Heart left ventricle (tissue), 13 donors: ENCODE results near the gene GADD45A.

Experiments
- POLR2A ChIP-seq, 2 donors: fragments of 450-650 bp; IDR thresholded peaks; one replicate each; pipeline ENCODE4 v1.6.1; 2017; ENCODE audit warnings: antibody characterized with exemption in 2 of 2, mild to moderate bottlenecking in 2 of 2, moderate library complexity in 2 of 2
- TF ChIP-seq, protein P1 (sequence below), 12 donors: fragments of 200-600 bp; sonication (generic) in 4 of 12; IDR thresholded peaks; one replicate each; pipeline versions ENCODE4 v1.5.0 to v1.8.0; 2018 to 2022; ENCODE audit warnings: antibody characterized with exemption in 12 of 12, mild to moderate bottlenecking in 5 of 12
- donor health status: ischemic (EF 13 %, LVEDD 7.1; RV severe dilation, severe dysfunction).
- donor health status: DM: no; HTN: yes; CAD: no.
- donor health status: DM: no; HTN: no; CAD: no.
- donor health status: ischemic (EF 25% LVEDD 6.9; RV normal size, moderate dysfunction).
- donor health status: ischemic (EF 25% LVEDD 5.7; RV mildly dilated, moderate dysfunction).
- donor health status: ischemic (EF 35%, LVEDD 5.7; RV mildly dilated, moderate dysfunction).
- donor health status: nonischemic (EF 11% LVEDD 7.7; RV severe dilation, severe dysfunction).
- donor health status: DM: yes; HTN: yes; CAD: no.
- donor health status: PGD.
- donor health status: ischemic (EF 29% LVEDD 5.4; RV normal size, mild dysfunction).
- donor health status: nonischemic (EF 23%, LVEDD 6.1; RV moderate dilation, normal function).

DNA sequence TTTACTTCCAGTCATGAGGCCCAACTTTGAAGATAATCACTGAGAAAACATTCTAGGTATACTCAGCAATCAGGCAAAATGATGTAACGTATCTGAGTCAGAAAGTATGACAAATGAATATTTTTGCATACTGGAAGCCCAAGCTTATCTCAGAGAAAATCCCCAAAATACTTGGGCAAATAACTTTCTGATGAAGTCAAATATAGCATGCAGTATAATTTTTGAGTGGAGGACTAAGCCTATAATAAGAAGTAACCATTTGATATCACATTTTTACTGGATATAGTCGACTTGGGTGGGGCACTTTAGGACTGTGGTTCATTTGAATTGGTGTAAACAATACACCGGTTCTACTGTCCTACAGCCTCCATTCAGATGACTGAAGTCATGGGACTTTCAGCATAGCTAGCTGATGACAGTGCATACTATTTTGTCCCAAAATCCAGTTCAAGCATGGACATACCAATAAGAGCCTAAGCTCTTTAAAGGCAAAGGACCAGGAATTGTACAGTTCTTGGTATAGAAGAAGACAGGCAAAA lies 2.3 kb upstream of the GADD45A start:
- TF ChIP-seq, protein P1, sequence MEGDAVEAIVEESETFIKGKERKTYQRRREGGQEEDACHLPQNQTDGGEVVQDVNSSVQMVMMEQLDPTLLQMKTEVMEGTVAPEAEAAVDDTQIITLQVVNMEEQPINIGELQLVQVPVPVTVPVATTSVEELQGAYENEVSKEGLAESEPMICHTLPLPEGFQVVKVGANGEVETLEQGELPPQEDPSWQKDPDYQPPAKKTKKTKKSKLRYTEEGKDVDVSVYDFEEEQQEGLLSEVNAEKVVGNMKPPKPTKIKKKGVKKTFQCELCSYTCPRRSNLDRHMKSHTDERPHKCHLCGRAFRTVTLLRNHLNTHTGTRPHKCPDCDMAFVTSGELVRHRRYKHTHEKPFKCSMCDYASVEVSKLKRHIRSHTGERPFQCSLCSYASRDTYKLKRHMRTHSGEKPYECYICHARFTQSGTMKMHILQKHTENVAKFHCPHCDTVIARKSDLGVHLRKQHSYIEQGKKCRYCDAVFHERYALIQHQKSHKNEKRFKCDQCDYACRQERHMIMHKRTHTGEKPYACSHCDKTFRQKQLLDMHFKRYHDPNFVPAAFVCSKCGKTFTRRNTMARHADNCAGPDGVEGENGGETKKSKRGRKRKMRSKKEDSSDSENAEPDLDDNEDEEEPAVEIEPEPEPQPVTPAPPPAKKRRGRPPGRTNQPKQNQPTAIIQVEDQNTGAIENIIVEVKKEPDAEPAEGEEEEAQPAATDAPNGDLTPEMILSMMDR (IDR thresholded peaks at IDR 0.05) = no peak
- no peak for TF ChIP-seq POLR2A (IDR thresholded peaks at IDR 0.05)
